CD4-positive, alpha-beta T cell (primary cell): ENCODE data around the gene TYROBP. TPM values are rescaled to one million over a fixed set of nuclear protein-coding genes. Genes with fewer than 3 reads are reported as not detected.

Experiments used
- ATAC-seq: fragments of 200-7000 bp; cut with Tn5 transposase; one replicate; pipeline ENCODE4 v1.10.0; 2022; ENCODE audit warnings: mild to moderate bottlenecking; ENCODE audit not compliant: poor library complexity
- CTCF ChIA-PET: fragments of 350-600 bp; sonication (Branson Sonifier 250); formaldehyde crosslinking; loops from one replicate; lab custom pipeline; 2021; ENCODE audit warnings: antibody characterized with exemption, inconsistent platforms; lab: Charles Lee
- POLR2A ChIA-PET: fragments of 350-600 bp; sonication (Branson Sonifier 250); formaldehyde crosslinking; loops from one replicate; lab custom pipeline; 2021; ENCODE audit warnings: antibody characterized with exemption, inconsistent platforms; lab: Charles Lee
- DNase-seq, 14 experiments: peaks; one replicate each; pipeline ENCODE4 v3.0.0-alpha.2; 2013 to 2020; ENCODE audit warnings: mixed read lengths in 2 of 14
- H3K27ac ChIP-seq, 2 donors: one replicate each; pipeline versions ENCODE4 v1.5.1 to v1.7.0; 2013; ENCODE audit warnings: low read length in 2 of 2, low read depth in 1 of 2, mild to moderate bottlenecking in 1 of 2
- H3K27me3 ChIP-seq, 2 experiments: 1 replicate in 1 of 2; 2 replicates in 1 of 2; pipeline versions ENCODE4 v1.6.1 to v1.7.0; 2013; ENCODE audit warnings: low read length in 2 of 2, control low read depth in 1 of 2, mild to moderate bottlenecking in 1 of 2, moderate library complexity in 1 of 2; ENCODE audit not compliant: insufficient read depth in 2 of 2, control insufficient read depth in 1 of 2
- H3K36me3 ChIP-seq: one replicate; pipeline ENCODE4 v1.6.1; 2013; ENCODE audit warnings: low read length, control low read depth; ENCODE audit not compliant: insufficient read depth
- H3K4me1 ChIP-seq: one replicate; pipeline ENCODE4 v1.6.1; 2013; ENCODE audit warnings: low read length, control low read depth; ENCODE audit not compliant: insufficient read depth
- H3K4me3 ChIP-seq: one replicate; pipeline ENCODE4 v1.5.1; 2013; ENCODE audit warnings: mild to moderate bottlenecking, low read length, moderate library complexity
- H3K9me3 ChIP-seq, 2 experiments: 1 replicate in 1 of 2; 2 replicates in 1 of 2; pipeline versions ENCODE4 v1.6.1 to v1.7.0; 2013; ENCODE audit warnings: low read length in 2 of 2, mild to moderate bottlenecking in 2 of 2, control low read depth in 1 of 2, moderate library complexity in 1 of 2; ENCODE audit not compliant: control insufficient read depth in 1 of 2, insufficient read depth in 1 of 2
- H3K27ac Mint-ChIP-seq: one replicate; pipeline ENCODE4 v1.8.0; 2020; ENCODE audit warnings: mixed read lengths
- H3K27me3 Mint-ChIP-seq: one replicate; pipeline ENCODE4 v1.8.0; 2021; ENCODE audit warnings: mixed read lengths
- H3K36me3 Mint-ChIP-seq: one replicate; pipeline ENCODE4 v1.8.0; 2021; ENCODE audit warnings: low read depth, mixed read lengths
- H3K4me1 Mint-ChIP-seq: one replicate; pipeline ENCODE4 v1.8.0; 2021; ENCODE audit warnings: low read depth, mixed read lengths
- H3K4me3 Mint-ChIP-seq: one replicate; pipeline ENCODE4 v1.8.0; 2020; ENCODE audit warnings: mild to moderate bottlenecking, mixed read lengths
- H3K9me3 Mint-ChIP-seq: one replicate; pipeline ENCODE4 v1.8.0; 2020; ENCODE audit warnings: mixed read lengths
- intact Hi-C, 2 experiments: fragments of 100-400 bp; cut with DNase I in 1 of 2; cut with micrococcal nuclease in 1 of 2; formaldehyde crosslinking; loops; one replicate each; pipeline versions ENCODE4 v1.15.1 to v1.9.0; 2023 to 2025; cut with DNase I, micrococcal nuclease
- total RNA-seq, 174 experiments: library from RNA in 2 of 174; stranded (reverse) in 2 of 174; gene quantifications; one replicate each; pipeline ENCODE4 v1.2.3 and lab custom pipeline; 2021 to 2026
- TF ChIP-seq, protein P1 (sequence below): fragments of 200-600 bp; IDR thresholded peaks from one replicate; pipeline ENCODE4 v1.8.0; 2022; ENCODE audit warnings: antibody characterized with exemption, mild to moderate bottlenecking

The TYROBP gene
- total RNA-seq, 2 experiments from 2014 or later: 6.0 to 7.6 TPM

DNA sequence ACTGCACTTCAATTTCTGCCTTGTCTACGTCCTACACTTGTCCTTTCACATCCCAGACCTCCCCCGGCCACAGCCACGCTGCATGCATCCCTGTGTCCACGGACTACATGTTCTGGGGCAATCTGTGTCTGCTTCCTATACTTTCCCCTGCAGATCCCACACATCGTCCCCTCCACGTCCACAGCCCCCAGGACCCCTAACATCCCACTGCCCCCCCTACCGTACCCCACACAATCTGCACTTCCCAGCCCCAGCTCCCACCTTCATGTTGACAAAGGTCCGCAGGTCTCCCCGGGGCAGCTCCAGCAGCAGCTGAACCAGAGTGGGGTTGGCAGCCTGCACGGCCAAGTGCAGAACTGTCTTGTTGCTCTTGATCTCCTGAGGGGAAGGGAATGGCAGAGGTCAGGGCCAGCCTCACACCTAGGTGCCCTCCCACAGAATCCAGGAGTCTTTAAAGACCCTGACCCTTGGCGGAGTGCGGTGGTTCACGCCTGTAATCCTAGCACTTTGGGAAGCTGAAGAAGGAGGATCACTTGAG lies 17.9 kb downstream of the TYROBP start:
- peaks cover 3% of the 10 kb centered on the region for H3K4me1 ChIP-seq
- ChIA-PET CTCF (no interaction called here), POLR2A (no interaction called here)
- H3K27ac ChIP-seq: no peak overlapping the region
- DNase-seq (no peak), ATAC-seq (no peak)
- Mint-ChIP-seq H3K27ac (no peak overlapping the region), H3K27me3 (no peaks in the 10 kb centered on the region), H3K4me3 (peak overlapping the region; percentile 1), H3K36me3 (peaks cover 83% of the 10 kb centered on the region), H3K4me1 (peaks cover 8% of the 10 kb centered on the region), H3K9me3 (no peaks in the 10 kb centered on the region)
- intact Hi-C loops: no loop called here
- no peaks in the 10 kb centered on the region for H3K27me3 ChIP-seq
- TF ChIP-seq, protein P1, sequence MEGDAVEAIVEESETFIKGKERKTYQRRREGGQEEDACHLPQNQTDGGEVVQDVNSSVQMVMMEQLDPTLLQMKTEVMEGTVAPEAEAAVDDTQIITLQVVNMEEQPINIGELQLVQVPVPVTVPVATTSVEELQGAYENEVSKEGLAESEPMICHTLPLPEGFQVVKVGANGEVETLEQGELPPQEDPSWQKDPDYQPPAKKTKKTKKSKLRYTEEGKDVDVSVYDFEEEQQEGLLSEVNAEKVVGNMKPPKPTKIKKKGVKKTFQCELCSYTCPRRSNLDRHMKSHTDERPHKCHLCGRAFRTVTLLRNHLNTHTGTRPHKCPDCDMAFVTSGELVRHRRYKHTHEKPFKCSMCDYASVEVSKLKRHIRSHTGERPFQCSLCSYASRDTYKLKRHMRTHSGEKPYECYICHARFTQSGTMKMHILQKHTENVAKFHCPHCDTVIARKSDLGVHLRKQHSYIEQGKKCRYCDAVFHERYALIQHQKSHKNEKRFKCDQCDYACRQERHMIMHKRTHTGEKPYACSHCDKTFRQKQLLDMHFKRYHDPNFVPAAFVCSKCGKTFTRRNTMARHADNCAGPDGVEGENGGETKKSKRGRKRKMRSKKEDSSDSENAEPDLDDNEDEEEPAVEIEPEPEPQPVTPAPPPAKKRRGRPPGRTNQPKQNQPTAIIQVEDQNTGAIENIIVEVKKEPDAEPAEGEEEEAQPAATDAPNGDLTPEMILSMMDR: no peak
- no peak overlapping the region for H3K4me3 ChIP-seq
- peaks cover 78% of the 10 kb centered on the region for H3K36me3 ChIP-seq
- no peaks in the 10 kb centered on the region for H3K9me3 ChIP-seq

DNA sequence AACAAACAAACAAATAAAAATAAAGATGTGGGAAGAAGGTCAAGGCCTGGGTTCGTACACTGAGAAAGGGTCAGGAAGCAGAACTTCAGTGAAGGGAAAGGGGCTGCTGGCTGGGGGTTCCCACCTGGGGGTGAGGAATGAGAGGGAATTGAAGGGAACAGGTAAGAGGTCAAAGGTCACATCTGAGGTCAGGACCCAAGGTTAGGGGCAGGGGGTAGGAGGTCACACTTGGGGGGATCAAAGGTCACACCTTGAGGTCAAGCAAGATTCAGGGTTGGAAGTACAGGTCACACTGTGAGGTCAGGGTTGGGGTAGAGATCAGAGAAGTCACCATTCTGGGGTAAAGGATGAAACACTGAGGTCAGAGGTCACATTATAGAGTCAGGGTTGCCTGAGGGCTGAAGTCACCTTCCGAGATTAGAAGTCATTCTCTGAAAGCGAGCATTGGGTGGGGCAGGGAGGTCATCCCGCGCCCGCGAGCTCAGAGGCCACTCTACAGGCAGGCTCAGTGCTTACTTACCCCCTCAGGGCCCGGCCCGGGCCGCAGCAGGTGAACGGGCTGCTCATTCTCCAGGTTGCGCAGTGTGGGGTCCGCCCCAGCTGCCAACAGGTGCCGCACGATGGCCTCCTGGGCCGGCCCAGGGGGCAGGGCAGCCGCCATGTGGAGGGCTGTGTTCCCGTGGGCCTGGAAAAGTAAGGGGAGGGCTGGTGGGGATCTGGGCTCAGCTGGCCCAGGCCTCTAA lies 18.6 kb downstream of the TYROBP start:
- H3K4me3 Mint-ChIP-seq: no peak overlapping the region
- ATAC-seq (no peak), DNase-seq (no peak)
- TF ChIP-seq, protein P1: no peak
- ChIA-PET CTCF (interaction anchor here (0.6 kb wide), 1 partner anchor 52 kb away, joined by 3 read pairs; no protein-coding TSS in a partner anchor), POLR2A (no interaction called here)
- peaks cover 72% of the 10 kb centered on the region for H3K36me3 ChIP-seq
- peaks cover 3% of the 10 kb centered on the region for H3K4me1 ChIP-seq
- no peaks in the 10 kb centered on the region for H3K27me3 Mint-ChIP-seq
- H3K4me1 Mint-ChIP-seq: peaks cover 11% of the 10 kb centered on the region
- peaks cover 76% of the 10 kb centered on the region for H3K36me3 Mint-ChIP-seq
- intact Hi-C loops: no loop called here
- no peaks in the 10 kb centered on the region for H3K9me3 Mint-ChIP-seq
- no peaks in the 10 kb centered on the region for H3K9me3 ChIP-seq
- no peak overlapping the region for H3K4me3 ChIP-seq
- no peak overlapping the region for H3K27ac ChIP-seq
- no peaks in the 10 kb centered on the region for H3K27me3 ChIP-seq
- H3K27ac Mint-ChIP-seq: peak overlapping the region; percentile 49

DNA sequence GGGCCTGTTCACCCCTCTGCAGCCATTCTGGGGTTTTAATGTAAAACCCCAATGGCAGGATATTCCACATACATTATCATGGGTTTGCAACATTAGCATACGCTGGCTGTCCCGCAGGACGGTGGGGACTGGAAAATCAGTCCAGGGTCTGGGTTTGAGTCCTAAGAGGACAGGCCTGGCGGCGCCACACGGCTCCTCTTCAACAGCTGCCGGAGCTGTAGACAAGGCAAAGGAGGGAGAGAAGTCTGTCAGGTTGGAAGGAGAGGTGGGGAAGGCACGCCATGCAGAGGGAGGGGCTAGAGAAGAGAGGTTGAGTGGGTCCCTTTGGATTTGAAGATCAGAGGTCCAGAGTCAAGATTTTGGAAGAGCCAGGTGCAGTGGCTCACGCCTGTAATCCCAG lies 19.7 kb downstream of the TYROBP start:
- POLR2A ChIA-PET: interaction anchor here (0.6 kb wide), 1 partner anchor 490 kb away, joined by 3 read pairs; the partner anchor contains the start of gene ZFP14
- Mint-ChIP-seq H3K9me3 (no peaks in the 10 kb centered on the region), H3K4me1 (peaks cover 12% of the 10 kb centered on the region), H3K27ac (no peak overlapping the region), H3K27me3 (no peaks in the 10 kb centered on the region), H3K36me3 (peaks cover 65% of the 10 kb centered on the region), H3K4me3 (no peak overlapping the region)
- TF ChIP-seq, protein P1: no peak
- Histone ChIP-seq H3K4me3 (no peak overlapping the region), H3K4me1 (no peaks in the 10 kb centered on the region), H3K9me3 (no peaks in the 10 kb centered on the region), H3K27ac (no peak overlapping the region), H3K27me3 (no peaks in the 10 kb centered on the region), H3K36me3 (peaks cover 62% of the 10 kb centered on the region)
- no peak for ATAC-seq
- no peak for DNase-seq
- intact Hi-C loops: no loop called here
- CTCF ChIA-PET: no interaction called here
